ENCODE measurements around the gene KIF26B. TPM values are rescaled to one million over a fixed set of nuclear protein-coding genes. Genes with fewer than 3 reads are reported as not detected.
"Not testable (repeated sequence)": the region's sequence is repeated elsewhere in the genome, so short reads cannot be mapped to it uniquely, and the experiment has no call there.

Gene KIF26B
- total RNA-seq, 2 experiments from 2014 or later = not detected

- Mint-ChIP-seq H3K27ac (no peak overlapping the region), H3K4me1 (no peaks in the 10 kb centered on the region), H3K4me3 (no peak overlapping the region), H3K9me3 (no peaks in the 10 kb centered on the region), H3K36me3 (ENCODE audit: low read depth) (no peaks in the 10 kb centered on the region), H3K27me3 (peaks cover 5% of the 10 kb centered on the region)
- CTCF ChIA-PET = interaction anchor here (0.5 kb wide), 1 partner anchor 33 kb away, joined by 4 read pairs; no protein-coding TSS in a partner anchor
- DNase-seq = no peak
- POLR2A ChIA-PET = no interaction called here
Observed at GRCh38 chr1:245301162-245301580, 146.4 kb downstream of the KIF26B start.

DNA sequence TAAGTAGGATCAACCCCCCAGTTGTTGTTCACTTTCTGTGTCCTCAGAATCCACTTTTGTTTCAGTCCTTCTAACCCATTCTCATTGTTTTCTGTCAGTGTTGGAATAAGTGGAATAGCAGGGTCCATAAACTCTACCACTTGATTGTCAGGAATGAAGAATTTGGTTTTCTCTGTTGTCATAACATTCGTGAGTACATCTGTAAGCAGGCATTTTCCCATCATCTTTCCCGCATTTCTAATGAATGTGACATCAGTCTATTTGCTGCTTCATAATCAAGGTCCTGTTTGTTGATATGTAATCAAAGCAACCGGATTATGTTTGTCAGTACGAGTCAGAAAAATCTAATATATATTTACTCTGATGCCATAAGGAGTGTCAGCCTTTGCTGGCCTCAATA, 147.1 kb downstream of the KIF26B start:
- Mint-ChIP-seq H3K36me3 (ENCODE audit: low read depth) (no peaks in the 10 kb centered on the region), H3K27ac (no peak overlapping the region), H3K4me3 (no peak overlapping the region), H3K9me3 (no peaks in the 10 kb centered on the region), H3K27me3 (peaks cover 3% of the 10 kb centered on the region), H3K4me1 (no peaks in the 10 kb centered on the region)
- ChIA-PET CTCF (no interaction called here), POLR2A (no interaction called here)
- DNase-seq = no peak

DNA sequence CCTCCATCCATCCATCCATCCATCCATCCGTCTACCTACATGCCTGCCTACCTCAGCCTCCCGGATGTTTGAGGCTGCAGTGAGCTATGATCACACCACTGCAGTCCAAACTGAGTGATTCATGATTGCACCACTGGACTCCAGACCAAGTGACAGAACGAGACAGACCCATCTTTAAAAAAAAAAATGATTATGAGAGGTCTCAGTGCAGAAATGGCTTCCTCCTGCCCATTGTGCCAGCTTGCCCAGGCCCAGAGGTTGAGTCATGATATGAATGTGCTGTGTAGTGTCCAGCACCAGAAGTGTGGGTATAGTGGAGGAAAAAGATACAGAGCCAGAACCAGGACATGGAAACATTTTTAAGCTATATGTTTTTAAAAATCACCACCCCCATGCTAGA, 149.9 kb downstream of the KIF26B start:
- ChIA-PET POLR2A (no interaction called here), CTCF (no interaction called here)
- Mint-ChIP-seq H3K27ac (no peak overlapping the region), H3K4me1 (no peaks in the 10 kb centered on the region), H3K9me3 (no peaks in the 10 kb centered on the region), H3K4me3 (no peak overlapping the region), H3K36me3 (ENCODE audit: low read depth) (no peaks in the 10 kb centered on the region), H3K27me3 (peaks cover 3% of the 10 kb centered on the region)
- DNase-seq = no peak

- ChIA-PET POLR2A (no interaction called here), CTCF (no interaction called here)
- no peak for DNase-seq
- Mint-ChIP-seq H3K4me1 (peaks cover 7% of the 10 kb centered on the region), H3K27ac (no peak overlapping the region), H3K36me3 (ENCODE audit: low read depth) (no peaks in the 10 kb centered on the region), H3K27me3 (peaks cover 5% of the 10 kb centered on the region), H3K9me3 (no peaks in the 10 kb centered on the region), H3K4me3 (no peak overlapping the region)
Observed at GRCh38 chr1:245306020-245306419, 151.2 kb downstream of the KIF26B start.

DNA sequence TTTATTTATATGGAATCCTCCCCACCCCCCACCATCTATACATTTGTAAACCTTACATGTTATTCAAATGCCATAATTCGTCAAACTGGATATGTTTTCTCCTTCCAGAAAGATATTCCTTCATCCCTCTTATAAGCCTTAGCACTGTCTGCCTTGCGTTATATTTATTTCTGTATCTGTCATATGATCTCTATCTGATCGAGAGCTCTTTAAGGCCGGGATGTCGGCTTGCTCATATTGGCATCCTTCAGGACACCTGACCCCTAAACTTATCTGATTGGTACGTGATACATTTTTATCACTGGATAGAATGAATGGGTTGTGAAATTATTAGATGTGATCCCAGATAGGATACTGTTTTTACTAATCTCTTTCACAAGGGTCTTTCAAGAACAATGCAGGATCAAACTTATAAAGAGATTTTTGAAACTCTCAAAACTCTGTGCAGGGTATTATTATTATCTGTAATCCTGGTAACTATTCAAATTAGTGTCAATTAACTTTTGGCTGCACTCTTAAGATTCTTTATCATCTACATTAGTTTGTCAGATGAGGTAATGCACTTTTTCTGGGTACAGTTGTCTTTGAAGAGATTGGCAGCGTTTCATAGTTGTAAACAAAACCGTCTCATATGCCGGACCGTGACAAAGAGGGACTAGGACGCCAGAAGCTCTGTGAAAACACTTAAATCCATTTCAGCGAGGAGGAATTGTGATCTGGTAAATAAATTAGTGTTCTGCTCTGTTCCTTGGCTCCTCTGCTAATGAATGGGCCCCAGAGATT, 152.0 kb downstream of the KIF26B start:
- ChIA-PET POLR2A (no interaction called here), CTCF (no interaction called here)
- Mint-ChIP-seq H3K4me3 (no peak overlapping the region), H3K27ac (no peak overlapping the region), H3K27me3 (peaks cover 2% of the 10 kb centered on the region), H3K36me3 (ENCODE audit: low read depth) (no peaks in the 10 kb centered on the region), H3K4me1 (peaks cover 11% of the 10 kb centered on the region), H3K9me3 (no peaks in the 10 kb centered on the region)
- DNase-seq = no peak

DNA sequence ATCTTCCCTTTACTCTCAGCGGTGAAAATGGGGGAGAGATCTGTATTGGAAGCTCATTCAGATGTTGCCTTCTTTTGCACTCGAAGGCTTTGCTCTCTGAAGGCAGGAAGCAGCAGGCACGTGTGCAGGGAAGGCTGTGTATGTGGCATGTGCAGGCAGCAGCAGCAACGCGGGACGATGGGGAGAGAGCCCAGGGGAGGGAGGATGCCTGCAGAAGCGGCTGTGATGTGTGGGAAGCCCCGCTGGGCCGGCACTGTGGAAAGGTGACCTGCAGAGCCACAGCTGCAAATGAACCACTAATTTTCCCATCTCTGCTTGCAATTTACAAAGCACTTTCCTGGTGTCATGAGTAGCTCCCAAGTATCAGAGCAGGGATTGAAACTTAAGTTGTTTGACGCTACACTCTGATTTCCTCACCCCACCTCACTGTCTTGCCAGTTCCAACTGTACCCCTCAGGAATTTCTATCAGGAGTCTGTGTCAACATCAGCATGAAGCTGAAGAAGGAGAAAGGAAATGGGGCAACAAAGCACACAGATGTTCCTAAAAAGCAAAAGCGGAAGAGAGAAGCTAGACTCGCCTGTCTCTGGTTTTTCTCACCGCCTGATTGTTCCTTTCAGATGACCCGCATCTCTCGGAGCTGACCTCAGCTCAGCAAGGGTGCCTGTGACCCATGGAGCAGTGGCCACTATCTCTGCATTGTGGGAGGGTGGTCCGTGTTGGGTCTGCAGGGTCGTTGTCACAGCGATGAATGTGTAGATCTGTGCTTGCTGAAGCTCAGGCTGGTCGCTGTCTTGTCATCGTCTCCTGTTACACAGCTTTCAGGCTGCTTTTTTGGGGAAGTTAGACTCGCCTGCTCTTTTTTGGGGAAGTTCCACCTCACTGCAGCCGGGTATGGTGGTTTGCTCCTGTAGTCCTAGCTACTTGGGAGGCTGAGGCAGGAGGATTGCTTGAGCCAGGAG, 156.1 kb downstream of the KIF26B start:
- H3K4me3 Mint-ChIP-seq = peak overlapping the region; percentile 59
- ChIA-PET POLR2A (no interaction called here), CTCF (interaction anchor here (1.0 to 1.6 kb wide), 2 partner anchors 9 to 13 kb away, joined by 3 read pairs; no protein-coding TSS in a partner anchor)
- H3K27me3 Mint-ChIP-seq = peaks cover 2% of the 10 kb centered on the region
- H3K9me3 Mint-ChIP-seq = no peaks in the 10 kb centered on the region
- no peak overlapping the region for H3K27ac Mint-ChIP-seq
- H3K36me3 Mint-ChIP-seq (ENCODE audit: low read depth) = no peaks in the 10 kb centered on the region
- peaks cover 11% of the 10 kb centered on the region for H3K4me1 Mint-ChIP-seq
- DNase-seq = peak; percentile 12

DNA sequence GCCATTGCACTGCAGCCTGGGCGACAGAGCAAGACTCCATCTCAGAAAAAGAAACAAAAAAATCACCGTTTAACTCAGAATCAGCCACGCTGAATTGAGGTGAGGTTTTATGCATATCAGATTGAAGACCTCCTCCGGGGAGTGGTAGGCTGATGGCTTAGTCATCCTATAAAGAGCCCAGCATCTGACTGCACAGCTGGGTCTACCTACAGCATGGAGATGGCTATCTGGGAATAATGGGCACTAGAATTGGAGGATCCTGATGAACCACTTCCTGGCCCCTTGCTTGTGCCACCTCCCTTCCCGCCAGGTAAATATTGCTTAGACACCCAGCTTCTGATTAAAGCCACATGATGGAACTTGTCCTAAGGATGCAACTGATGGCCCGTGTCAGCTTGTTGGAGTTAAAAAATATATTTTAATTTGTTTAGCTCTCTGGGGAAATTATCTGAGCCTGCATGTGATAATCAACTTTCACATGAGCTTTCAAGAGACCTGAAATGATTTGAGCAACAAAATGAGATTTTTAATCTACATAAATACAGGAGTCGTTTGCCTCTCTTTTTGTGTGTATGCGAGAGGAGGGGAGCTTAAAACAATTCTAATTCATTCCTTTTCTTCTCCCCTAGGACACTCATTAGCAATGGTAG, 157.2 kb downstream of the KIF26B start:
- Mint-ChIP-seq H3K27me3 (peaks cover 2% of the 10 kb centered on the region), H3K27ac (no peak overlapping the region), H3K4me3 (no peak overlapping the region), H3K4me1 (peaks cover 11% of the 10 kb centered on the region), H3K36me3 (ENCODE audit: low read depth) (no peaks in the 10 kb centered on the region), H3K9me3 (no peaks in the 10 kb centered on the region)
- POLR2A ChIA-PET = no interaction called here
- CTCF ChIA-PET = interaction anchor here (0.7 kb wide), 1 partner anchor 80 kb away, joined by 3 read pairs; no protein-coding TSS in a partner anchor
- no peak for DNase-seq

DNA sequence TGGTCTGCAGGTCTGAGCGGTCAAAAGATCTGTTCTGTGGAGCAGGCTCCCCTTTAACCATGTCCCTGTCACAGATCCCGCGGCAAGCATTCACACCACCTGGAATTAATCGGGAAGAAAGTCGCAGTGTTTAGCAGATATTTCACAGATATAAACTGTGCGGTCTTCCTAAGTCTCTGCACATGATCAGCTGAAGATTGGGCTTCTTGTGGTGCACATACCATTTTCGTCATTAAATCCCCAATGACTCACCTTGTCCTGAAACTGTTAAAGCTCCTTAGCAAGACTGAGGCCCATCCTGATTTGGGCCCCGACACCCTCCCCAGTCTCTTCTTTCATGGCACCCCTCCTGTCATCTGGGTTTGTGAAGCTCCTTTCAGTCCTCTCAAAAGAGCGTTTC, 158.8 kb downstream of the KIF26B start:
- H3K4me1 Mint-ChIP-seq = peaks cover 11% of the 10 kb centered on the region
- H3K36me3 Mint-ChIP-seq (ENCODE audit: low read depth) = no peaks in the 10 kb centered on the region
- no peak for DNase-seq
- no peaks in the 10 kb centered on the region for H3K9me3 Mint-ChIP-seq
- peaks cover 2% of the 10 kb centered on the region for H3K27me3 Mint-ChIP-seq
- no peak overlapping the region for H3K27ac Mint-ChIP-seq
- POLR2A ChIA-PET = no interaction called here
- no peak overlapping the region for H3K4me3 Mint-ChIP-seq
- CTCF ChIA-PET = no interaction called here

DNA sequence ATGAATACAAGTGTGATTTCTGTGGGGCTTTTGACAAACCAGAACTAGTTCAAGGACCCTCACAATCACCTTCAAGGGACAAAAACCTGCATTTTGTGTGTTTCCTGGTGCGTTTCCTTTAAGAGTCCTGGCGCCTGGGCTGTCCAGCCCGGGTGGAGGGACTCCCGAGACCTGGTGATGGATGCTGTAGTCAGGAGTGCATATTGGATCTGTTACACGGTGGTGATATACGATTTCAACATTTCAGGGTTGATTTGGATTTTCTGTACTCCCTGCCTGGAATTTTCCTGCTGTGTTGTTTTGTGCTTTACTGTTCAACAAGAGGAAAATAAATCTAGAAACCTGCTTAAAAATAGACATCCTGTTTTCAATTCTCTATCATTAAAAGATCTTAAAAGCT, 162.0 kb downstream of the KIF26B start:
- no peak for DNase-seq
- no peaks in the 10 kb centered on the region for H3K36me3 Mint-ChIP-seq (ENCODE audit: low read depth)
- H3K4me1 Mint-ChIP-seq = no peaks in the 10 kb centered on the region
- no peaks in the 10 kb centered on the region for H3K27me3 Mint-ChIP-seq
- POLR2A ChIA-PET = no interaction called here
- H3K9me3 Mint-ChIP-seq = no peaks in the 10 kb centered on the region
- CTCF ChIA-PET = no interaction called here
- no peak overlapping the region for H3K27ac Mint-ChIP-seq
- H3K4me3 Mint-ChIP-seq = no peak overlapping the region

GRCh38 chr1:245317217-245317616, 162.4 kb downstream of the KIF26B start:
- Mint-ChIP-seq H3K27me3 (no peaks in the 10 kb centered on the region), H3K4me3 (no peak overlapping the region), H3K27ac (no peak overlapping the region), H3K9me3 (no peaks in the 10 kb centered on the region), H3K4me1 (no peaks in the 10 kb centered on the region), H3K36me3 (ENCODE audit: low read depth) (no peaks in the 10 kb centered on the region)
- DNase-seq = no peak
- POLR2A ChIA-PET = no interaction called here
- CTCF ChIA-PET = interaction anchor here (0.6 to 0.7 kb wide), 2 partner anchors 11 to 160 kb away, joined by 3 to 4 read pairs; no protein-coding TSS in a partner anchor

DNA sequence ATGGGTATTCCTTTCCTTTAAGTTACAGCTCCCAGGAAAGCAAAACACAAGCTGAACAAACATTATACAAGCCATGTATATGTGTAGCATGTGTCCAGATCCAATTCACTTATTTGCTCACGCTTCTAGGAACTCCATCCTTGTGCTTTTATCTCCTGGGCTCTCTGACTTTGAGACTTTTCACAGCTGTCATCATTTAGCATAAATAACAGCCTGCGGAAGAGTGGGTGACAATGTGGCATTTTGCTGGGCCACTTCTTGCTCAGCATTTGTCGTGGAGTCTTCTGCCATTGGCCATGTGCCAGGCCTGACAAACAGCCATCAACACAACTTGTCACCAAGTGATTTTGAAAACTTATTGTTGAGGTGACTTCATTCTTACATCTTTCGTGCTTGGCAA, 164.3 kb downstream of the KIF26B start:
- Mint-ChIP-seq H3K36me3 (ENCODE audit: low read depth) (no peaks in the 10 kb centered on the region), H3K4me3 (no peak overlapping the region), H3K9me3 (no peaks in the 10 kb centered on the region), H3K27me3 (no peaks in the 10 kb centered on the region), H3K4me1 (no peaks in the 10 kb centered on the region), H3K27ac (no peak overlapping the region)
- no peak for DNase-seq
- CTCF ChIA-PET = no interaction called here
- POLR2A ChIA-PET = no interaction called here

DNA sequence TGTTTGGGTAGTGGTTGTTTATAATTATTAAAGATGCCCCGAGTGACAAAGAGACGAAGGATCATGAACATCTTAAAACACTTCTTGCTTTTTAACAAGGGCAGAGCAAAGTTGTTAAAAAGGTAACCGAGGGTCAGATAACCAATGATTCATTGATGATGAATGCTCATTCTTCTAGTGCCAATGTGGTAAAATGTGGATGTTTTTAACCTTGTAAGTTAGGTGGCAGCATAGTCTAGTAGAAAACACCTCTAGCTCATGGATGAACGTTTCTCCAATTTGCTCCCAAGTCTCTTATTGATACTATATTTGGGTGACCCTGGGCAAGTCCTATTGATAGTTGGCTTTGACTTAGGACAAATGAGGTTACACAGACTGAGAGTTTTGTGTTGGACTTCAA, 167.9 kb downstream of the KIF26B start:
- Mint-ChIP-seq H3K36me3 (ENCODE audit: low read depth) (no peaks in the 10 kb centered on the region), H3K4me3 (no peak overlapping the region), H3K4me1 (no peaks in the 10 kb centered on the region), H3K9me3 (no peaks in the 10 kb centered on the region), H3K27ac (no peak overlapping the region), H3K27me3 (no peaks in the 10 kb centered on the region)
- CTCF ChIA-PET = no interaction called here
- DNase-seq = no peak
- POLR2A ChIA-PET = no interaction called here

DNA sequence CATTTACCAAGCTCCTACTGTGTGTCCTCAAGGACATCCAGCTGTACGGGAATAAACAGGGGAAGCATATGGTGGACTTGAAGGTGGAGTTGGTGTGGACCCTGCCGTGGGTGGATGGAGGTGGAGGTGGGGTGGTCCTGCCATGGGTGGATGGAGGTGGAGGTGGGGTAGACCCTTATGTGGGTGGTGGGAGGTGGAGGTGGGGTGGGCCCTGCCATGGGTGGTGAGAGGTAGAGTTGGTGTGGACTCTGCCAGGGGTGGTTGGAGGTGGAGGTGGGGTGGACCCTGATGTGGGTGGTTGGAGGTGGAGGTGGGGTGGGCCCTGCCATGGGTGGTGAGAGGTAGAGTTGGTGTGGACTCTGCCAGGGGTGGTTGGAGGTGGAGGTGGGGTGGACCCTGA, 169.0 kb downstream of the KIF26B start:
- POLR2A ChIA-PET; DNase-seq; H3K27me3 Mint-ChIP-seq; H3K27ac Mint-ChIP-seq; H3K4me3 Mint-ChIP-seq; H3K36me3 Mint-ChIP-seq (ENCODE audit: low read depth); H3K4me1 Mint-ChIP-seq; H3K9me3 Mint-ChIP-seq: not testable (repeated sequence)
- CTCF ChIA-PET = interaction anchor here (1.4 kb wide), 1 partner anchor 13 kb away, joined by 3 read pairs; no protein-coding TSS in a partner anchor

All from activated CD4-positive, alpha-beta T cell treated with anti-CD3 and anti-CD28 coated beads, Interleukin-2, amount 10 ng/mL, durations not matched to agents 7 days and 5 days (primary cell).